NCI-H128 (cell line): ENCODE results near the gene KATNA1.
A peak's percentile ranks its signal among the peaks of the same experiment; 100 is the strongest.

Experiments
- DNase-seq: peaks from one replicate; lab custom pipeline; 2025; ENCODE audit not compliant: unreplicated experiment; lab: John Stamatoyannopoulos, UW

Gene KATNA1

DNA sequence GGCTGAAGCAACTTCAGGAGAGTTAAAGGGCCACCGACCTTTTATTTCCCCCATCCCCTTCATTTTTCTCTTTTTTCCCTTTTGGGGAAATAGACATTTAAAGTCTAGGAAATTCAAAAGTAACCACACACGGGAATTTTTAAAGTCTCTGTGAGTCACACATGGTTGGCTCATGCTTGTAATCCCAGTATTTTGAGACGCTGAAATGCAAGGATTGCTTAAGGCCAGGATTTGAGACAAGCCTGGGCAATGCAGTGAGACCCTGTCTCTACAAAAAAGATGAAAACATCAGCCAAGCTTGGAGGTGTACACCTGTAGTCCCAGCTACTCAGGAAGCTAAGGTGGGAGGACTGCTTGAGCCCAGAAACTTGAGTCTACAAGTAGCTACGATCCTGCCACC is 34.2 kb downstream of the KATNA1 start:
- DNase-seq: no peak

DNA sequence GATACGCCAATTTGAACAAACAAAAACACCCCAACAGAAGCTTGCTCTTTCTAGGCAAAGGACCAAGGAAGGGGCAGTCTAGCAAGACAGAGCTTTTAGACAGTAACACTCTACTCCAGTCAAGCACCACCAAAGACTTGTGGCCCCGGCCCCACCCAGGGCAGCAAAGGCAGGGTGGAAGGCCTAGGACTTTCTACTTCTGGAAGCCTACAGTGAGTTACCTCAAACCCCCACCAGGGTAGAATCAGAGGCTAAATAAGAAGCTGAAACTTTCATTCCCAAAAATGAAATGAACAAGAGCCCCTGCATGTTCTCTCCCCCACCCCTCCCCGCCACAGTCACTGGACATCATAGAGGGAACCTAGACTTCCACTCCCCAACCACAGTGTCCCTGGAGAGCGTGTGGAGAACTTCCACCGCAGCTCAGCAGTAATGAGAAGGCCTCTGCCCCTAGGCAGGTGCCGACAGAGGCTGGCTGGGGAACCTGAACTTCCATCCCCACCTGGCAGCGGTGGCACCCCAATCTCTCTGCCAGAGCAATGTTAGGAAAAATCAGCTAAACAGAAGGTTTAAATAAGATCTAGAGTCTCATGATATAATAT is 40.0 kb downstream of the KATNA1 start:
- DNase-seq: no peak

DNA sequence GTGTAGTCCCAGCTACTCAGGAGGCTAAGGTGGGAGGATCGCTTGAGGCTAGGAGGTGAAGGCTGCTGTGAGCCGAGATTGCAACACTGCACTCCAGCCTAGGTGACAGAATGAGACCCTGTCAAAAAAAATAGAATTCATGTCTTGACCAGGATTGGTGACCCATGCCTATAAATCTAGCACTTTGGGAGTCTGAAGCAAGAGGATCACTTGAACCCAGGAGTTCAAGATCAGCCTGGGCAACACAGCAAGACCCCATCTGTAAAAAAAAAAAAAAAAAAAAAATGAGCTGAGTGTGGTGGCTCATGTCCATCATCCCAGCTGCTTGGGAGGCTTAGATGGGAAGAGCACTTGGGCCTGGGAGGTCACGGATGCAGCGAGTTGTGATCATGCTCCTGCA is 48.0 kb downstream of the KATNA1 start:
- no peak for DNase-seq

DNA sequence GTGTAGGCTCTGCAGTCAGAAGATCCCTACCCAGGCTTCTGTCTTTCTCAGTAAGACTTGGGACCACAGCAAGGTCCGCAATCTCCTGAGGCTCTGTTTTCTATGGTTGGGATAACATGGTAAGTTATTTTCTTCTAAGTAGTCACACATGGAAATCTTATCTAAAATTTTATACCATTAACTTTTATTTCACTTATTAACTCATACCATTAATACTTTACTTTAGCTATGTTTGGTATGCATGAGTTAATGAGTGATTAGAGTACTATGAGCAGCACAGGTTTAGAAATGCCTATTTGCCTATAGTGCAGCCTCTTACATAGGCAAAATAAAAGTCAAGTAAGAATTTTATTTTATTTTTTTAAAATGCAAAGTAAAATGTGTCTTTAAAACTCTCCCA is 55.1 kb downstream of the KATNA1 start:
- no peak for DNase-seq

DNA sequence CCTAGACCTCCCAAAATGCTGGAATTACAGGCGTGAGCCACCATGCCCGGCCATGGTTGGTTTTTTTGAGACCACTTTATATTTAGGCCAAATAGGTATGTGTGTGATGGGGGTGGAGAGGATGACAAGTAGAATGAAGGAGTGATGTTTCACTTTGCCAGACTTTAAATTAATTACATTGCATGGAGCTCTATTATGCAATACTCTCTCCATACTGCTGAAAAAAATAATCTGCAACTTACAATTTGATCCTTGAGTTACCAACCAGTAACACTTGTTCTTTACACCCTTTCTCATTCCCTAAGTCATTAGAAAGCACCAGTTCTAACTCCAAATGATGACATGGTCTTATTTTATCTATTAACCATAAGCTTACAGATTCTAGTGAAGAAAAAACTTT is 55.5 kb downstream of the KATNA1 start:
- DNase-seq: no peak

DNA sequence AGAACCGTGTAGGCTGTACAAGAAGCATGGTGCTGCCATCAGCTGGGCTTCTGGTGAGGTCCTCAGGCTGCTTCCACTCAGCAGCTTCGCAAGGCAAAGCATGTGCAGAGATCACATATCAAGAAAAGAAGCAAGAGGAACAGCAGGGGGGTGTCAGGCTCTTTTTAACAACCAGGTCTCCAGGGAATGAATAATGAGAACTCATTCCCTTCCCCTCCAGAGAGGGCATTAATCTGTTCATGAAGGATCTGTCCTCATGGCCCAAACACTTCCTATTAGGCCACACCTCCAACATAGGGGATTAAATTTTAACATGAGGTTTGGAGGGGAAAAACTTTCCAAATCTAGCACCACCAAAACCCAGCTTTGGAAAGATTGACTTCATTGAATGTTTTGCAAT is 62.4 kb downstream of the KATNA1 start:
- DNase-seq: no peak

DNA sequence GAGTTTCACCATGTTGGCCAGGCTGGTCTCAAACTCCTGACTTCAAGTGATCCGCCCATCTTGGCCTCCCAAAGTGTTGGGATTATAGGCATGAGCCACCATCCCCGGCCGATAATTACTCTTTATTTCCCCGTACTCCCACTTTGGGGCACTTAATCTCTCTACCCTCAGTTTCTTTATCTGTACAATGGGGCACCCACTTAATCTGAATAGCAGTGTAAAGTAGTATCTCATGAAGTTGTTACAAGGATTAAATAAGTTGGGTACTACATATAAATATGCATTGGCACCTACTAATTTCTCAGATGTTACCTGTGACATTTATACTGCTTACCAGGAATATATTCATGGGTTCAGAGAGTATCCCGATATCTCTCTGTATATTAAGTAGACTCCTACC is 67.2 kb downstream of the KATNA1 start:
- DNase-seq: no peak

DNA sequence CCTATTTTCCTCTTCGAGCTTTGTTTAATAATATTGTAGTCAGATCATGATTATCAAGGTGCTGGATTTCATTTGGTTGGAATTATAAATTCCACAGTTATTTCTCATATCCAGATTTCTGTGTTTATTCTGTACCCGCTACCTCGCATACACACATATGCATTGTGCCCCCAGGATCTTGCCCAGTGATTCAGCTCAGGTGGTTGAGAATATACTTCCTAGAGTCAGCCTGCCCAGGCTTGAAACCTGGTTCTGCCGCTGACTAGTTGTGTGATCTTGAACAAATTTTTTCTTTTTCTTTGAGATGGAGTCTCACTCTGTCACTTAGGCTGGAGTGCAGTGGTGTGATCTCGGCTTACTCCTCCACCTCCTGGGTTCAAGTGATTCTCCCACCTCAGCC is 67.6 kb downstream of the KATNA1 start:
- DNase-seq: no peak

DNA sequence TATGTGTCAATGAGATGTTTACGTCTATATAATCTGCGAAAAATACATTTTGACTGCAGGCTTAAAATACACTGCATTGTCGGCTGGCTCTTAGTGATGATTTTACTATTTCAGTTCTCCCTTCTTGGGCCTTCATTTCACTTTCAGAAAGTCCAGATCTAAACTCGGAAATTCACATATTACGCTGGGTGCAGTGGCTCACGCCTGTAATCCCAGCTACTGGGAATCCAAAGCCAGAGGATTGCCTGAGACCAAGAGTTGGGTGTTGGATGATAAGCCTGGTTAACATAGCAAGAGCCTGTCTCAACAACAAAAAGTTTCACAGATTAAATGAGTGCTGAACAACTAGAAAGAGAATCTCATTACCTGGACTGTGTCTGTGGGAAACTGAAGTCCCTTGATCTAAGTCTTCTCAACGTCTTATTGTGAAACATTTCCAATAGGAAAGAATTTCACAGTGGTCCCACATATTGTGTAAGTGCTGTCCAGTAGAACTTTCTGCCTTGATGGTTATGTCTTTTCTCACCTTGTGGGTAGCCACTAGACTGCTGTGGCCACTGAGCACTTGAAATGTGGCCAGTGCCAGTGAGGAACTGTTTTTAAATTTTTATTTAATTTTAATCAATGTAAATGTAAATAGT is 80.4 kb downstream of the KATNA1 start:
- DNase-seq: no peak

DNA sequence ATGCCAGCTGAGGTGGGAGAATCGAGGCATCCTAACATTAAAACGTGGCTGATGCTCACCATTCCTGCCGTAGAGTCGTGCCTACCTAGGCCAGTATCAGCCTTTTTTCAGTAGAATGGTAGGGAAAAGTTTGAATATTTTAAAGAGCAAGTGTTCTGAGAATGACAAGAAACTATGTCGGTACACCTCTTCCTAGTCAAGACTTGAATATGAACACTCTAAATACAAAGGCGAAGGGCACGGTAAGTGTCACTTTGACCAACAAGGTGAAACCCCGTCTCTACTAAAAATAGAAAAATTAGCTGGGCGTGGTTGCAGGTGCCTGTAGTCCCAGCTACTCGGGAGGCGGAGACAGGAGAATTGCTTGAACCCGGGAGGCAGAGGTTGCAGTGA is 81.3 kb downstream of the KATNA1 start:
- DNase-seq: no peak

DNA sequence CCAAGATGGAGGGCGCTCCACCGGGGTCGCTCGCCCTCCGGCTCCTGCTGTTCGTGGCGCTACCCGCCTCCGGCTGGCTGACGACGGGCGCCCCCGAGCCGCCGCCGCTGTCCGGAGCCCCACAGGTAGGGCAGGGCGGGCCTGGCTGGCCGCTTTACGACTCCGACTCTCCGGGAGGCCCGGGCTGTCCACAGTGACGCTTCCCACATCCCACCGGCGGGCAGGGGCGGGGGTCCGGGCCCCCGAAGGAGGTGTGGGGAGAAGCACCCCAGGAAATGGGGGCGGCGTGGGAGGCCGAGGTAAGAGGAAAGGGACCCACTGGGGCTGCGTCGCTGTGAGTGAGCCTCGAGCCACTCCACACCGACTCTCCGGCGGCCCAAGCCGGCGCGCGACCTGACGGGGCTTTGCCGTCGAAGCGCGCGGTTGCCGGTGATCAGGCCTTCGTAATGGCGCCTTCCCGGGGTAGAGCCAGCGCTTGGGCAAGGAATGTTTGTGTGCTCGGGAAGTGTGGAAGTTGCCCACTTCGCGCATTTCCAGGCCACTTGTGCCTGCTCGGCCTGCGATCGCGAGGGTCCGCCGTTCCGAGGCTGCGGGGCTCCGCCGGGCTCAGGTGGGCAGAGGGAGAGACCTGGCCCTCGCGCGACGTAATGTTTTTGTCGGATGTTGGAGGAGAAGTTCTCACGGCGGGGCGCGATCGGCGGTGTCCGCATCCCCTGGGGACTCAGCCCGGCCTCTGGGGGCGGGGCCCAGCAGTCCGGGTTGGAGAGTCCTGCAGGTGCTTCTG is 81.9 kb downstream of the KATNA1 start:
- DNase-seq: no peak

DNA sequence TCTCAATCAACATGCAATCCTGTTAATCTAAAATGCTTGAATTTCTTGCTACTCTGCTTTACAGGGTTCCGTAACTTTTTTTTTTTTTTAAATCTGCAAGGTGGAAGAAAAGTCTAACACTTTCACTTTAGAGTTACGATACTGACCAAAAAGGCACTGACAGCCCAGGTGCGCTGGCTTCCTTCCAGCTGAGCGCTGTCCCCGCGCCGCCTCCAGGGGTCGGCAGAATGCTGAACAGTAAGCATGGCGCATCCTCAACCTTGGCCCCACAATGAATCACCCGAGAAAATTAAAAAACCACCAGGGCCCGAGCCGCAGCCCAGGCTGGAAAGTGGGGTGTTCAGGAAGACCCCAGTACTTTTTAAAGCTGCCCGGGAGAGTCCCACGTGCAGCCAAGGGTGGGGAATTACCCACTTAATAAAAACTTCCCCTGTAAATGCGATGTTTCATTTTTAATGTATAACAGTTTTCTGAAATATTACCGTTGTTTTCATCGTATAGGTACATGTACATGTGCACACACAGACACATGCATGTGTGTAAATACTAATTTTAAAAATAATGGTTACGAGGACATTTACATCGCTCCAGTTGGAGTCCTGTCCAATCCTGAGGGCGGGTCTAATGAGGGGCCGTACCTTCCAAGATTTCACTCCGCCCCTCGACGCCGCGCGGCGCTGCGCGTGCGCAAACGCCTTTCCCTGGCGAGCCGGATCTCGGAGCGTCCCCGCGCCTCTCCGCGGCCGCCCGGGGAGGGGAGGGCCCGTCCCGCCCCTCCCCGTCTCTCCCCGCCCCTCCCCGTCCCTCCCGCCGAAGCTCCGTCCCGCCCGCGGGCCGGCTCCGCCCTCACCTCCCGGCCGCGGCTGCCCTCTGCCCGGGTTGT is 82.7 kb downstream of the KATNA1 start, which contains the start of gene GINM1:
Gene GINM1, plus strand, starts transcription at position 849 of the 883 bp plus-strand sequence. CDS start 40 bp downstream, outside the sequence.
- DNase-seq: peak; percentile 90

DNA sequence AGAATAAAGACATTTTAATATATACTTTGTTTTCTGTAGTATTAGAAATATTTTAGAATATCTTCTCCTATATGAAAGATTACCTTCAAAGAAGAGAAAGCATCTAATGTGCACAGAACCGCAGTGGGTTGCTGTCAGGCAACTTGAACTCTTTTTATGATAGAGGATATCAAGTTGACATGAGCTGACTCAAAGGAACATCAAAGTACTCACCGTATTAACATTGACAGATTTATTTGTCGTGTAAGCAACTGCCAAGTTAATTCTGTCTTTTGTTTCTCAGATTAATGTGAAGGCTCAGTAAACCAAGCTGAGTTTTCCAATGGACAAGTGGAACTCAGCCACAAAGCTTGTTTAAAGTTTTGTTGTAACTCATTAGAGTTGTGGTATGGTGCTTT is 84.6 kb downstream of the KATNA1 start:
- DNase-seq: no peak

DNA sequence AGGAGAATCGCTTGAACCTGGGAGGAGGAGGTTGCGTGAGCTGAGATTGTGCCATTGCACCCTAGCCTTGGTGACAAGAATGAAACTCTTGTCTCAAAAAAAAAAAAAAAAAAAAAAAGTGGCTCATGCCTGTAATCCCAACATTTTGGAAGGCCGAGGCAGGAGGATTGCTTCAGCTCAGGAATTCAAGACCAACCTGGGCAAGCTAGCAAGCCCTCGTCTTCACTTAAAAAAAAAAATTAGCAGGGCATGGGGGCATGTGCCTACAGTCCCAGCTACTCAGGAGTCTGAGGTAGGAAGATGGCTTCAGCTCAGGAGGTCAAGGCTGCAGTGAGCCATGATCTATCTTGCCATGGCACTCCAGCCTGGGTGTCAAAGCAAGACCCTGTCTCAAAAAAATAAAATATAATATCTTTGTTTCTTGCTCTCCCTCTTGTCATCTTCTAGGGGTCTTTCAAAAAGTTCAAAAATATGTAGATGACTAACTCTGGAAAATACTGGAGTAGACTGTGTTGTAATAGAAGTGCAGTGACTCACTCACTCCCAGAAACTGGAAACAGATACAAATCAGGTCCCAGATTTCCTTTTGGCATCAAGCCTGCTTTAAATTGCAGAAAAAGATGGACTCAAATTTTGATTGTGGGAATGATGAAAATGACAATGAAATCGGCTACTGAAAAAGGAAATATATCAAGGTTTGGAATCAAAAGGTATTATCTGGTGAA is 85.1 kb downstream of the KATNA1 start:
- no peak for DNase-seq

DNA sequence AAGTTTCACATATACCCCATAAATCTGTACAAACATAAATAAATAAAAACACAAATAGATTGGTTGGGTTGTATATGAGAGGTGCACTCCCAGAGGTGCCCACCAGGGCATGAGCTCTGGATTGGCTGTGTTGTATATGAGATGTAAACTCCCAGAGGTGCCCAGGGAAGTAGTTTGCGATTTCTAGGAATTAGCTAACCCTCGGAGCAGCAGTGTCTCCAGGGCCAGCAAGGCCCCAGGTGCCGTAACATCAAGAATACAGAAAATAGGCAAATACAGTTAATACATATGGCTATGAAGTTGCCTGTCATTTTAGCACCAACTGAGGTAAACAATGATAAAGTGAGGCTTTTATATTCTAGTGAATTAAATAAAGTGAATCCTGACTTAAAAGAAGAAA is 87.8 kb downstream of the KATNA1 start:
- DNase-seq: no peak

DNA sequence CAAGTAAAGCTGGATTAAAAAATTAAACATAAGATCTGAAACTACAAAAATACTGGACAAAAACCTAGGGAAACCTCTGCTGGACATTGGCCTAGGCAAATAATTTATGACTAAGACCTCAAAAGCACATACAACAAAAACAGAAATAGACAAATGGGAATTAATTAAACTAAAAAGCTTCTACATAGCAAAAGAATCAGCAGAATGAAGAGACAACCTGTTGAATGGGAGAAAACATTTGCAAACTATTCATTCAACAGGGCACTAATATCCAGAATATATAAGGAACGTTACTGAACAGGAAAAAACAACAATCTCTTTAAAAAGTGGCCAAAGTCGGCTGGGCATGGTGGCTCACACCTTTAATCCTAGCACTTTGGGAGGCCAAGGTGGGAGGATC is 89.1 kb downstream of the KATNA1 start:
- no peak for DNase-seq

DNA sequence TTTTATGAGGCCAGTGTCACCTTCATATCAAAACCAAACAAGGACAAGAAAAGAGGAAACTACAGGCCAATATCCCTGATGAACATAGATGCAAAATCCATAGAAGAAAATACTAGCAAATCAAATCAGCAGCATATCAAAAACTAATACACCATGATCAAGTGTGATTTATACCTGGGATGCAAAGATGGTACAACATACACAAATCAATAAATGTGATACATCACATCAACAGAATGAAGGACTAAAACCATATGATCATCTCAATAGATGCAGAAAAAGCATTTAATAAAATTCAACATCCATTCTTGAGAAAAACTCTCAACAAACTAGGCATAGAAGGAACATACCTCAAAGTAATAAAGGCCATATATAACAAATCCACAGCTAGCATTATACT is 90.5 kb downstream of the KATNA1 start:
- DNase-seq: no peak

DNA sequence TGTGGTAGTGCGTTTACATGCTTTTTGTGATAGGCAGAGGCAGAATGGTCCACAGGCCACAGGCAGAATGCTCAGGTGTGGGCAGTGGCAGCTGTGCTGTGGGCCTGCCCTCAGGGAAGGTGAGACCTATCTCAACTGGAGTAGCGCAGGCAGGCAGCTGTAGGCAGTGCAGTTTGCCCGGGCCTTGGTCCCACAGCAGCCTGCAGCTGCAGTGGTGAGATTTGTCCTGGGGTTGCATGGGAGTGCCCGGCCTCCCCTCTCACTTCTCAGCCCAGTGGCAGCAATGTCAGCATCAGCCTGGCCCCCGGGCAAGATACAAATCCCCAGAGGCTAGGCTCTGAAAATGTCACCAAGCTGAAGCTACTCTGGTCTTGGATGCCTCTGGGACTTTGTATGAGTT is 96.6 kb downstream of the KATNA1 start:
- DNase-seq: no peak

DNA sequence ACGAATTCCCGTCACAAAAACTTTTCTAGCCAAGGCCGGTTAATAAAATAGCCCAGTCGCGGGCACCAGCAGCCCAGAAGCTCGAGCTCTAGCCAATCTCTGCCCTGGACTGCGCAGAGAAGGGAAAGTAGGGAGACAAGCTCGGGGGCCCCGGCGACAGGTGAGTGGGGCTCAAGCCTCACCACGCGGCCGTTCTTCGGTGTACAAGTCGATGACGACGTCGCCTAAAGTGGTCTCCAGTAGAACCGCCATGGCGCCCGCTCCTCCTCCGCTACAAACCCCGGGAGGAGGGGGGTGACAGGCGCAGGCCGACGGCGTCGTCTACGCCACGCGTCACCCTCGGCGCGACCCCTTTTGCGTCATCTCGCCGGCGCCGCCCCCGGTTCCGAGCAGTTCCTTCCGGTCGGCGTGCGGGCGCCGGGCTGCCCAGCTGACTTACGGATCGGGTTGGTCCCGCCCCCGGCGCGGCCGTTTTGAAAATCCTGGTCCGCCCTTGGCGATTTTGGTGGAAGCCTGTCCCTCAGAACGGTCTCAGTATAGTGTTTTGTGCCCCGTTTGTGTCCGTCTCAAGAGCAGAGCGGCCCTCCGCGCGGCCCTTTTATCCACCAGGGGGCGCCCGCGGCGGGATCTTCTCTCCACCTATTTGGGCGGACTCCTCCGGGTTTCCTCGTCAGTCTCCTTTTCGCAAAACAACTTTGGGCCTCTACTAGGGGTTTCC is 102.6 kb downstream of the KATNA1 start, which contains the start of gene PPIL4:
Gene PPIL4, minus strand, starts transcription at position 290 of the 718 bp plus-strand sequence. Its CDS starts 38 bp downstream, at position 252.
- DNase-seq: peak; percentile 86

DNA sequence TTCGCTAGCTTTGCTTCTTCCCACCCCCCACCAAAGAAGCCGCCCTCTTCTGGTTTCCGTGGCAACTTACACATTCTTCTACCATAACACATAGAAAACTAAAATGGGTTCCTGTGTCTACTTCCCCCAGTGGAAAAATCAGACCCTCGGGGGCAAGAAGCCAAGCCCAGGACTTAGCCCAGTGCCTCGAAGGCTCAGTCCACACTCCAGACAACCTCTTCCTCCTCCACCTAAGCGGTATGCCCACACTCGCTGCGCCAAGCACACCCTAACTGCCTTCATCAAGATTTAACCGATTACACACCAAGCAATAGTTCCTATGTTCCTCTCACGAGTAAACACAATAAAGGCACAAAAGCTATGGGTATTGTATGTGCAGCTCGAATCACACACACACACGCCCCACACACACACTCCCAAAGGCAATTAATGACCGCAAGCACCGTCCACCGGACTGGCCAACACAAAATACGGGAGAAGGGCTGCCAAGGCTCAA is 103.2 kb downstream of the KATNA1 start:
- no peak for DNase-seq
